IMR-90 (cell line): ENCODE results near the gene POMT2. TPM values are rescaled to one million over a fixed set of nuclear protein-coding genes. Genes with fewer than 3 reads are reported as not detected.

Experiments
- ATAC-seq: fragments of 200-7000 bp; cut with Tn5 transposase; 2 replicates; pipeline ENCODE4 v1.9.1; 2020; ENCODE audit warnings: low read depth, mild to moderate bottlenecking, moderate library complexity
- BruUV-seq: library from RNA; stranded (reverse); fragments of 400-500 nt; replicated peaks from 2 replicates; lab custom pipeline; 2021; lab: Mats Ljungman, UMichigan
- CTCF ChIA-PET: fragments of 300-600 bp; formaldehyde crosslinking; extraction: SDS; loops from one replicate; lab custom pipeline; 2021; ENCODE audit warnings: antibody characterized with exemption; lab: Yijun Ruan, JAX
- POLR2A ChIA-PET: fragments of 300-600 bp; sonication (Branson Sonifier 250); formaldehyde crosslinking; loops from one replicate; lab custom pipeline; 2022; ENCODE audit warnings: antibody characterized with exemption; ENCODE audit not compliant: unreplicated experiment; lab: Charles Lee
- DNase-seq: peaks from one replicate; pipeline ENCODE4 v3.0.0; 2013
- H2AFZ ChIP-seq: replicated peaks from 2 replicates; pipeline ENCODE3; 2013; ENCODE audit warnings: low read length, mild to moderate bottlenecking; ENCODE audit not compliant: poor library complexity
- H2AK5ac ChIP-seq: 2 replicates; pipeline ENCODE4 v1.6.1; 2013; ENCODE audit warnings: low read depth, low read length, inconsistent platforms
- H2AK9ac ChIP-seq: replicated peaks from 2 replicates; pipeline ENCODE3; 2013; ENCODE audit warnings: mild to moderate bottlenecking, low read depth, low read length, moderate library complexity; ENCODE audit not compliant: poor library complexity
- H2BK120ac ChIP-seq: 2 replicates; pipeline ENCODE4 v1.6.1; 2013; ENCODE audit warnings: low read depth, low read length, inconsistent platforms
- H2BK15ac ChIP-seq: 3 replicates; pipeline ENCODE4 v1.6.1; 2013; ENCODE audit warnings: low read depth, low read length, inconsistent platforms
- H2BK20ac ChIP-seq: 2 replicates; pipeline ENCODE4 v1.6.1; 2013; ENCODE audit warnings: low read depth, mild to moderate bottlenecking, inconsistent platforms, low read length, moderate library complexity
- H2BK5ac ChIP-seq: 2 replicates; pipeline ENCODE4 v1.6.1; 2013; ENCODE audit warnings: mild to moderate bottlenecking, low read depth, low read length, inconsistent platforms; ENCODE audit not compliant: poor library complexity, severe bottlenecking
- H3K14ac ChIP-seq: replicated peaks from 2 replicates; pipeline ENCODE4 v1.6.1; 2013; ENCODE audit warnings: low read depth, low read length, inconsistent platforms
- H3K18ac ChIP-seq: 2 replicates; pipeline ENCODE4 v1.6.1; 2013; ENCODE audit warnings: low read depth, low read length, control low read depth
- H3K23ac ChIP-seq: 2 replicates; pipeline ENCODE4 v1.6.1; 2013; ENCODE audit warnings: low read depth, low read length, inconsistent platforms
- H3K27ac ChIP-seq: 2 replicates; pipeline ENCODE4 v1.5.1; 2013; ENCODE audit warnings: mild to moderate bottlenecking, control low read depth, low read length; ENCODE audit not compliant: insufficient read depth
- H3K27me3 ChIP-seq: 2 replicates; pipeline ENCODE4 v1.6.1; 2013; ENCODE audit warnings: low read length; ENCODE audit not compliant: control insufficient read depth, insufficient read depth
- H3K36me3 ChIP-seq: 2 replicates; pipeline ENCODE4 v1.6.1; 2013; ENCODE audit warnings: low read length, mixed read lengths; ENCODE audit not compliant: control insufficient read depth, insufficient read depth
- H3K4ac ChIP-seq: 2 replicates; pipeline ENCODE4 v1.6.1; 2013; ENCODE audit warnings: low read depth, low read length, inconsistent platforms
- H3K4me1 ChIP-seq: 2 replicates; pipeline ENCODE4 v1.6.1; 2013; ENCODE audit warnings: low read length, mixed read lengths; ENCODE audit not compliant: control insufficient read depth, insufficient read depth
- H3K4me2 ChIP-seq: 2 replicates; pipeline ENCODE4 v1.6.1; 2013; ENCODE audit warnings: low read depth, mild to moderate bottlenecking, control low read depth, low read length, moderate library complexity
- H3K4me3 ChIP-seq: 2 replicates; pipeline ENCODE4 v1.5.1; 2013; ENCODE audit warnings: low read depth, mild to moderate bottlenecking, control low read depth, low read length, moderate library complexity; ENCODE audit not compliant: insufficient read depth
- H3K56ac ChIP-seq: 2 replicates; pipeline ENCODE4 v1.6.1; 2013; ENCODE audit warnings: low read length, inconsistent platforms; ENCODE audit not compliant: insufficient read depth; ENCODE audit errors: extremely low read depth
- H3K79me1 ChIP-seq, 2 experiments: 2 replicates each; pipeline ENCODE4 v1.6.1; 2013; ENCODE audit warnings: low read length in 2 of 2, inconsistent platforms in 1 of 2, low read depth in 1 of 2
- H3K9ac ChIP-seq: 2 replicates; pipeline ENCODE4 v1.6.1; 2013; ENCODE audit warnings: low read depth, low read length, control low read depth
- H3K9me1 ChIP-seq: 2 replicates; pipeline ENCODE4 v1.6.1; 2013; ENCODE audit warnings: low read length, inconsistent platforms; ENCODE audit not compliant: insufficient read depth
- H3K9me3 ChIP-seq: 2 replicates; pipeline ENCODE4 v1.6.1; 2013; ENCODE audit warnings: low read length; ENCODE audit not compliant: control insufficient read depth, insufficient read depth
- H4K20me1 ChIP-seq: 2 replicates; pipeline ENCODE4 v1.6.1; 2013; ENCODE audit warnings: low read length, inconsistent platforms; ENCODE audit not compliant: insufficient read depth
- H4K5ac ChIP-seq: 2 replicates; pipeline ENCODE4 v1.6.1; 2013; ENCODE audit warnings: mild to moderate bottlenecking, low read depth, low read length, control low read depth
- H4K8ac ChIP-seq, 2 experiments: 2 replicates each; pipeline ENCODE4 v1.6.1; 2013; ENCODE audit warnings: low read depth in 2 of 2, low read length in 2 of 2, control low read depth in 1 of 2, inconsistent platforms in 1 of 2
- H4K91ac ChIP-seq: 2 replicates; pipeline ENCODE4 v1.6.1; 2013; ENCODE audit warnings: low read depth, low read length, inconsistent platforms; ENCODE audit not compliant: insufficient read depth
- CEBPB ChIP-seq: IDR thresholded peaks from 2 replicates; pipeline ENCODE4 v1.6.1; 2012; ENCODE audit warnings: low read depth, low read length, improper control_type of control experiment
- CHD1 ChIP-seq: IDR thresholded peaks from 2 replicates; pipeline ENCODE4 v1.6.1; 2012; ENCODE audit warnings: low read depth, low read length, improper control_type of control experiment
- ELK1 ChIP-seq: fragments of 150-350 bp; IDR thresholded peaks from 2 replicates; pipeline ENCODE4 v1.6.1; 2016; ENCODE audit warnings: low read depth, mild to moderate bottlenecking, low read length, moderate library complexity, borderline replicate concordance
- MAFK ChIP-seq: IDR thresholded peaks from 2 replicates; pipeline ENCODE4 v1.6.1; 2012; ENCODE audit warnings: low read depth, low read length, improper control_type of control experiment
- MAZ ChIP-seq: IDR thresholded peaks from 2 replicates; pipeline ENCODE4 v1.6.1; 2012; ENCODE audit warnings: low read depth, mild to moderate bottlenecking, low read length, improper control_type of control experiment, moderate library complexity, borderline replicate concordance
- MXI1 ChIP-seq: IDR thresholded peaks from 2 replicates; pipeline ENCODE4 v1.6.1; 2012; ENCODE audit warnings: low read depth, mild to moderate bottlenecking, low read length, moderate library complexity, borderline replicate concordance
- NFE2L2 ChIP-seq: fragments of 150-350 bp; IDR thresholded peaks from 2 replicates; pipeline ENCODE4 v1.6.1; 2016; ENCODE audit warnings: low read depth, mild to moderate bottlenecking, low read length
- RCOR1 ChIP-seq: IDR thresholded peaks from 2 replicates; pipeline ENCODE4 v1.6.1; 2012; ENCODE audit warnings: mild to moderate bottlenecking, low read length, improper control_type of control experiment; ENCODE audit not compliant: insufficient replicate concordance
- RFX5 ChIP-seq: IDR thresholded peaks from 2 replicates; pipeline ENCODE4 v1.8.0; 2012; ENCODE audit warnings: low read depth, mild to moderate bottlenecking, low read length, moderate library complexity
- WGBS, 2 experiments: methylation state at CpG; one replicate each; pipeline versions ENCODE4 v1.1.5 to v1.1.7; 2013; ENCODE audit warnings: missing lambda C conversion rate in 2 of 2; ENCODE audit not compliant: insufficient read length in 1 of 2; ENCODE audit errors: extremely low coverage in 2 of 2; 5-methylcytosine and 5-hydroxymethylcytosine counted together
- dilution Hi-C: fragments of 300-500 bp; cut with HindIII; formaldehyde crosslinking; loops from one replicate; pipeline ENCODE4 v1.14.3; 2018; ENCODE audit warnings: low sequenced_read_pairs; ENCODE audit not compliant: unreplicated experiment
- in situ Hi-C: fragments of 300-500 bp; cut with MboI; formaldehyde crosslinking; loops from 3 replicates; pipeline ENCODE4 v1.14.3; 2019; ENCODE audit warnings: low sequenced_read_pairs, inconsistent platforms, mixed read lengths
- intact Hi-C: fragments of 100-400 bp; cut with micrococcal nuclease; formaldehyde crosslinking; loops from 2 replicates; pipeline ENCODE4 v1.10.0; 2022
- polyA plus RNA-seq, 3 experiments: library from polyadenylated mRNA; depleted of rRNA; stranded (reverse); fragments of >200 nt; gene quantifications; 2 replicates each; pipeline ENCODE4 v1.2.3, GENCODE V29; 2012; ENCODE audit warnings: low replicate concordance in 1 of 3
- total RNA-seq: library from RNA; depleted of rRNA; stranded (reverse); fragments of >200 nt; gene quantifications from 2 replicates; pipeline ENCODE4 v1.2.3, GENCODE V29; 2012

POMT2 gene
- total and polyA plus RNA-seq, 2 of the 4 experiments (the other 2 are of a cell fraction) = 6.5 to 13.0 TPM

GRCh38 chr14:77318006-77318553, 2.6 kb downstream of the POMT2 start:
- H3K4ac ChIP-seq = no peak overlapping the region
- H2AK9ac ChIP-seq = no peak overlapping the region
- no peaks in the 10 kb centered on the region for H3K36me3 ChIP-seq
- intact Hi-C loops (no loop called here), in situ Hi-C loops (loop anchor here (5.0 to 25.0 kb wide), 2 partner anchors 166 to 431 kb away; no protein-coding TSS in a partner anchor), dilution Hi-C loops (no loop called here)
- H3K9ac ChIP-seq = no peak overlapping the region
- H3K79me1 ChIP-seq = peaks cover 29 to 64% of the 10 kb centered on the region in 2 experiments
- DNase-seq (no peak), ATAC-seq (no peak)
- no peaks in the 10 kb centered on the region for H3K27me3 ChIP-seq
- H3K18ac ChIP-seq = no peak overlapping the region
- no peak for TF ChIP-seq NFE2L2
- TF ChIP-seq MAZ = no peak
- no peak for TF ChIP-seq MXI1
- no peak for TF ChIP-seq CEBPB
- TF ChIP-seq RCOR1 = no peak
- no peak for TF ChIP-seq CHD1
- no peak for TF ChIP-seq RFX5
- TF ChIP-seq ELK1 = no peak
- TF ChIP-seq MAFK = no peak
- H2BK5ac ChIP-seq = no peak overlapping the region
- peaks cover 9% of the 10 kb centered on the region for H4K20me1 ChIP-seq
- H2BK120ac ChIP-seq = no peak overlapping the region
- H3K9me1 ChIP-seq = peaks cover 19% of the 10 kb centered on the region
- no peak overlapping the region for H4K8ac ChIP-seq
- WGBS, 2 experiments = no CpG with 5 or more reads among the region's 5 CpGs
- no peak overlapping the region for H2BK20ac ChIP-seq
- POLR2A ChIA-PET = no interaction called here
- H2BK15ac ChIP-seq = no peak overlapping the region
- no TSS peak for BruUV-seq
- no peak overlapping the region for H4K91ac ChIP-seq
- no peak overlapping the region for H3K4me3 ChIP-seq
- no peak overlapping the region for H3K23ac ChIP-seq
- CTCF ChIA-PET = no interaction called here
- H3K4me2 ChIP-seq = no peak overlapping the region
- H2AFZ ChIP-seq = no peak overlapping the region
- no peak overlapping the region for H2AK5ac ChIP-seq
- H4K5ac ChIP-seq = no peak overlapping the region
- H3K56ac ChIP-seq = no peak overlapping the region
- no peaks in the 10 kb centered on the region for H3K9me3 ChIP-seq
- H3K4me1 ChIP-seq = peaks cover 16% of the 10 kb centered on the region
- no peak overlapping the region for H3K14ac ChIP-seq
- H3K27ac ChIP-seq = no peak overlapping the region
